T-helper 2 cell treated with Interferon-gamma antibody and Interleukin-4, amounts not matched to agents 100 ng/mL and 5 ng/mL, for 36 hours (primary cell): ENCODE measurements around the gene DIDO1. TPM values are rescaled to one million over a fixed set of nuclear protein-coding genes. Genes with fewer than 3 reads are reported as not detected.

Experiments
- intact Hi-C: fragments of 100-400 bp; cut with micrococcal nuclease; formaldehyde crosslinking; loops from one replicate; pipeline ENCODE4 v1.15.1; 2023
- total RNA-seq: library from RNA; stranded (reverse); gene quantifications from 2 replicates; pipeline ENCODE4 v1.2.3, GENCODE V29; 2022

DIDO1 gene
- total RNA-seq, 1 donor from 2014 or later, result 72.8 TPM

DNA sequence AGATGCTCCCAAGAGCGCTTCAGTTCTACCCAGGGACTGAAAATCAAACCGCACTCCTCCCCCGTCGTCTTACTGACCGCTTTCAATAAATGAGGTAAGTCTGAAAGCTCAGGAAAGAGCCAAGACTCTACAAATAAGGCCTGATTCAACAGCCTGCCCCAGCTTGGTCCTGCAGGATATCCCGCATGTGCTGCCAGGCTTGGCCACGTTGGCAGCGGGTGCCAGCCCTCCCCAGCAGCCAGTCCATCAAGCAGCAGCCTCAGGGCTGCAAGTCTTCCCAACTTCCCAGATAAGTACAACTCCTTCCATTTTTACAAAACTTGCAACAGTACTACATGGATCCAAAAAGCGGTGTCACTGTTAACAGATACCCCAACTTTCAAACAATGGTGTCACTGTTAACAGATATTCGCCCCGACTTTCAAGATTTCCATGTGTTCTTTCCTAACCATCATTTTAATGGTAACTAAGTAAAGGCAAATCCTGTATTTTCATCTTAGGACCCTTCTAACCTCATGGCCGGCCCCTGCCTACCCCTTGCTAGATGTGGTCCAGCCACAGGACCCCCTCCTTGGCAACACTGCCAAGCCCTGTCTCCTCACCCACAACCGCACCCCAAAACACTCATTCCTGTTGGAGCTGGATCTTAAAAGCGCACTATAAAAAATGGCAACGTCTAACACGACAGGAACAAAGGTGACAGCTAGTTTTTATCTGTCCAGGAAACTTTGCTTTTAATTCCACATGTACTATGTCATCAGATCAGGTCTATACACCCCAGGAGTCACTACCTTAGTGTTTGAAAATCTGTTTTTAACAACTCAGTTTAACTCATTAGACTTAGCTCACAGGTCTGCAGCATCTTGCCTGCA lies 28.0 kb downstream of the DIDO1 start:
- intact Hi-C loops, result no loop called here

DNA sequence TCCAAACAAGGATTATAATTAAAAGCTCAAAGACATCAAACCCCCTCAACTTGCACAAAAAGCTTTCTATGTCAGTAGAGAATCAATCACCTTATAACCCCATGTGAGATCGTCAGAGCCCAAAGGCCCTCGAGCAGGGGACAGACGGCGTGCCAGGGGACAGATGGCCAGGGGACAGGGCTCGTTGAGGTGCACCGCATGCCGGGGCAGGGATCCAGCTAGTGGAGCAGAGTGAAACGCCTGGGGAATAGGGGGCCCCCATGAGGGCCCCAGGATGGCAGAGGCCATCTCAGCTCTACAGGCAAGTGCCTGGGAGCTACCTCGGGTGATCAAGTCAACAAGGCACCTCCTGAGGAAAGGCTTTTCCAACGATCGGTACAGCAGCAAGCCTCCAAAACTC lies 28.6 kb downstream of the DIDO1 start:
- intact Hi-C loops, result no loop called here

DNA sequence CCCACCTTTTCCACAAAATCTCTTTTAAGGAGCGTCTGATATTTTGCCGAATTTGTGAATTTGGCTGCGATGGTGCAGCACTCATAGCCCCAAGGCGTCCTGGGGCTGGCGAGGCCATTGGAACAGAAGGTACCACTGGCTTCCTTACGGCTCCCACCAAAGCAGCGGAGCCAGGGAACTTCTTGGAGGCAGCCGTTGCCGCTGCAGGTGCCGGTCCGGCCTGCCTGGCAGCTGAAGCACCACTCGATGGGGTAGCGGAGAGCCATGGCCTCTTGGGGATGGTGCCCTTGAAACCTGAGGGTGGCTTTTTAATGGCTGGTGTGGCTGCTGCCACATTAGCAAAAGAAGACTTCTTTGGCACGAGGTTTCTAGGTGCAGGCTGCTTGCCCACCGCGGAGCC lies 29.8 kb downstream of the DIDO1 start:
- intact Hi-C loops, result no loop called here

DNA sequence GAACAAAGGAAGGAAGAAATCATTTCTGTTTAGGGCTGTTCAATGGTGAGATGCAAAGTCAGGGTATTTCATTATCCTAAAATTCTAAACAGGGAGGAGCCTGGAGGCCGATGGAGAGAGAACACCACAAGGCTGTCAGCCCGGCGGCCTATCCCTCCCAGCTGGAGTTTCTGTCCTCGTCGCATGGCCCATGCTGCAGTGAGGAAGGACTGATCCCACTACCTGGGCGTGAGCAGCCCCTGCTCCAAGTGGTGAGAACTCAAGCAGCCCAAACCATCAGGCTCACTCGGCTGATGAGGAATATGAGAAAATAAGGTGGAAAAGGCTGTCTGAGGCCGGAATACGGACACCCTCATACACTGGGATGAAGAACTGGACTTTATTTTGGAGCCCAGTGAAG lies 30.8 kb downstream of the DIDO1 start:
- intact Hi-C loops, result no loop called here

DNA sequence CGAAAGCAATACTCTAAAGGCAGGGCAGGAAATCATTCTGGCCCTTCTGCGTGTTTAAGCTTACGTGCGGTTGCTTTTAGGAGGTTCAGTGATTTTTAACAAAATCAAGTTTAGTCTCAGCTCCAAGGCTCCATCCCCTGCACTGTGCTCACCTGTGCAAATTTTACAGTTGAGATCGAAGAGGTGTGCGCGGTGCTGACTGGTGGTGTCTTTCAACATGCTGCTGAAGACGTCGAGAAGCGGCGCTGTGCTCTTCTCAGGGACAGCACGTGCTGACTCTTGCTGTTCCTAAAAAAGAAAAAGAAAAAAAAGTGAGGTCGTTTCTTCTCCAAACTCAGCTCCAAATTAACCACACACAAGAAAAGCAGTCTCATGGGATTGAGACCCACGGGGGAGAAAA lies 32.0 kb downstream of the DIDO1 start:
- intact Hi-C loops, result no loop called here

DNA sequence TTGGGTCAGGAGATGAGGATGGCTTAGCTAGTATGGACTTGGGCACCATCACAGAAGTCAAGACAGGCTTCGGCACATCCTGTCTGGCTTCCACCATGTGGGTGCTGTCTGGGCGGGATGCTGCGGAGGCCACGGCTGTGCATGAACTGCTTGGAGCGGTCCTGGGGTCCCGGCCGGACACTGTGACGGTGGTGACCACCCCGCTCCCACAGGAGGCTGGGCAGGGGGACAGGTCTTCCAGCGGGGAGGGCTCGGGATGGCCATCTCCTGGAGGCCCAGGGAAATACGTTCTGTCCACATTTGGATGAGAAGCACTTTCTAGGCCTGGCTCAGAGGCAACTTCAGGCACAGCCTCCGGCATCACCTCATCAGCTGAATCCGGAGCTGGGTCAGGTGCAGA lies 32.6 kb downstream of the DIDO1 start:
- intact Hi-C loops, result no loop called here

DNA sequence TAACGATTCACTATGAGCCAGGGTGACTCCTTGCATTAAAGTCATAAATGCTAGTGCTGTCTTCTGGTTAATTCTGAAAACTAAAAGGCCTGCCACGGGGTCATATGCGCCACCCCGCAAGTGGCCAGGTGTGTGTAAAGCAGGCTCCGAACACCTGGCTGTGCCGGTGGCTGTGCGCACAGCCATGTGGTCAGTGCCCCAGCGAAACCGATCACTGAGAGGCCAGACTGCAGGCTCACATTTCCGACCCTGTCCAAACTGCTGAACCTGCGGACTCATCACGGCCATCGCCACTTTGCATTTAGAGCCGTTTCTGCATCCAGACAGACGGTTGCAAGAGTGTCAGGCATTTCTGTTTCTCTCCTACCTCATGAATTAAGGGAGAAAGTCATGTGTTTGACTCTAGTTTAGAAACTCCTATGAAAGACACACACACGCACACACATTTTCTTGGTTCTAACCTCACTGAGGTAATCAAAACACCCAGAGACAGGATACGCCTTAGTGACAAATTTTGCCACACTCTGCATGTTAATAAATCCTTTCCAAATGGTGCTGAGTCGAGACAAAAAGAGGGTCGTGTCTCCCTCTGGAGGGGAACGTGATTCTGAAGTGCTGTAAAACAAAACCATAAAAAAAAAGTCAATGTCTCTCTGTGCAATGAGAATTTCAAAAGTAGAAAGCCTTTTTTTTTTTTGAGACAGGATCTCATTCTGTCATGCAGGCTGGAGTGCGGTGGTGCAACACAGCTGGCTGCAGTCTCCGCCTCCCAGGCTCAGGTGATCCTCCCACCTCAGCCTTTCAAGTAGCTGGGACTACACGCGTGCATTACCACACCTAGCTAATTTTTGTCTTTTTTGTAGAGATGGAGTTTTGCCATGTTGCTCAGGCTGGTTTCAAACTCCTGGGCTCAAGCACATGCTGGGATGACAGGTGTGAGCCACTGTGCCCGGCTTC lies 33.7 kb downstream of the DIDO1 start:
- intact Hi-C loops, result no loop called here

DNA sequence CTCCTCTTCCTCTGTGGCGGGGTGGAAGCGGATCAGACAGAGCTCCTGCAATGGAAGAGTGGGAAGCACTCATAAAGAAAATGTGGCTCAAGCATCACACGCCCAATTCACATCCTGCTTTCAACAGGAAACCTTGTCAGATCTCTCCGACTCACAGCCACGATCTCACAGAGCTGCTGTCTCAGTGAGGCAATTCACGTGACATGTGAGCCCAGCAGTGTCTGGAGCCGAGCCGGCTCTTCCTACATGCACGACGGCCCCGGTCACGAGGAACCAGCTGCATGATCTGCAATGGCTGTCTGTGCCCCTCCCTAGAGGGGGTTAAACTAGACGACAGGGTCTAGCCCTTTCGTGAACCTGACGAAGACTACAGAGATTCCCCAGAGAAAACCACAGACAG lies 35.2 kb downstream of the DIDO1 start:
- intact Hi-C loops, result no loop called here

DNA sequence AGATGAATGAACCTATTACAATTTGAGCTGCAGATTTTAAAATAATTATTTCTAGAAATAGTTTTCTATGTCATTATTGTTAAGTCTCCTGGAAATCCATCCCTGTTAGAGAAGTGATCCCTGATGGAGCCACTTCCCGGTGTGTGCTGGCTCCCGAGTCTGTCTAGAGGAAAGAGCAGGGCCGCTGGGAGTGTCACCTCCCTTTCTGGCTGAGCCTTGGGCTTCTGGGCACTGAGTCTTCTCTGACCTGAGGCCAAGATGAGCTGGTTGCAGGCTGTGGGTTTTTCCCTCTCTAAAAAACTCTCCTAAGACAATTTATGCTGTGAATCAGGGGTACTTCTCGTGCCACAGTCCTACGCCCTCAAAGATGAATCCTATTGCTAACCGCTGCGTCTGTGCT lies 35.9 kb downstream of the DIDO1 start:
- intact Hi-C loops, result no loop called here

DNA sequence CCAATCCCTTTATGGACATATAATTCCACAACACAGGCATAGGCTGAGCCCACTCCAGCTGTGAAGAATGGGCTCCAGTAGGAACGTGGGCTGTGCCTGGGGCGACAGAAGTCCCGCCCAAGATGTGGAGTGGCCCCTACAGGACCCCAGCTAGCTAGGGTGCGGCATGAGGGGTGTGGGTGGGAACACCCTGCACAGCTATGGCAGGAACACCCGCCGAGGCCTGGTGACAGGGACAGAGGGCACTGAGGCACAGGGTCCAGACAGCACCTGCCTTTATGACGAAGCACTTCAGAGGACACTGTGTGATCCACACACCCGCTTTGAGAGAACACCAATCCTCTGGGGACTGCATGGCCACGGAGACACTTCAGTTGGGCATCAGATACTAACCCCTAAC lies 36.4 kb downstream of the DIDO1 start:
- intact Hi-C loops, result no loop called here

DNA sequence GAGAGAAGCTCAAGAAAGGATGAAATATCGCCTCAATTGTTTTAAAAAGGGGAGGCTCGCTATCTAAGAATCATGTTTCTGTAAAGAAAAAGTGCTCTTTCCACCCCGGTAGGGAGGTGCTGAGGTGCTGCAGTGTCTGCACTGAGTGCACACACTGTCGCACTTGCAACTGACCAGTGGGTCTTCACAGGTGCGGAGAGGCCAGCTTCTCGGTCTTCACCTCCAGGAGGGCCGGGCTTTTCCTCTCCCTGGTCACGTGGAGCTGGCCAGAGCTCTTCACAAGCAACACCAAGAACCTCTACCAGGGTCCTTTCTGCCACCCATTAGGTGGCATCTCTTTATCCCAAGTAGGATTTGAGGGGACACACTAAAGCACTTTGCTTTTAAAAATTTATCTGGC lies 36.9 kb downstream of the DIDO1 start:
- intact Hi-C loops, result no loop called here

DNA sequence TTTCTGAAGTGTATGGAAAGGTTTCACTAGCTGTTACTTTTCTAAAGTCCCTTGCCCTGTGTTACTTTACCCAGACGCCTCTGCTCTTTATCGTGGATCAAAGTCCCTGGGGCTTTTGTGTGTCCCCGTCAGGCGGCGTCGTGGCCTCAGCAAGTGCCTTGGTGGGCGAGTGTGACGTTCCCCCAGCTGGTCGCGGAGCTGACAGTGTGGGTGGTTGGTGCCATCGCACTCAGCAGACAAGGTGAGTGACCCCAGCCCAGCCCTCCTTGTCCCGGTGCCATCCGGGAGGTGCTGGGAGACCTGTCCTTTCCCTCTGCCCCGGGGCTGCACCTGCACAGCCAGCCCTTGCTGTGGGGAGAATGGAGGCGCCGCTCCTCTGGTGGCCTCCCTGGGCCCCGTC lies 37.4 kb downstream of the DIDO1 start:
- intact Hi-C loops, result no loop called here

DNA sequence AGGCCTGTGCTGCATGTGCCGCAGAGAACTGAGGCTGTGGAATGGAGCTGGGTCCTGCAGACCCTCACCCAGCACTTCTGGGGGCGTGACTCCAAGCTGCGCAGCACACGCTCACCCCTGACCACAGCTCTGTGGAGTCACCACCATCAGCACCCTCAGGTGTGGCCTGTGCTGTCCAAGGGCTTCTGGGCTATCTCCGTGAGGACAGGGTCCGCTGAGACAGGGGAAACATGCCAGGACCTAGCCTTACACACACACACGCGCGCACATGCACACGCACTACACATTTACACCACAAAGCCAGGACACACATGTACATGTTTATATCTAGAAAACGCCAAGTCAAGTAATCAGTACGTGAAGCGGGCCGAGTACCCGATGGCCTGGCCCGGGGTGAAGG lies 37.9 kb downstream of the DIDO1 start:
- intact Hi-C loops, result no loop called here

DNA sequence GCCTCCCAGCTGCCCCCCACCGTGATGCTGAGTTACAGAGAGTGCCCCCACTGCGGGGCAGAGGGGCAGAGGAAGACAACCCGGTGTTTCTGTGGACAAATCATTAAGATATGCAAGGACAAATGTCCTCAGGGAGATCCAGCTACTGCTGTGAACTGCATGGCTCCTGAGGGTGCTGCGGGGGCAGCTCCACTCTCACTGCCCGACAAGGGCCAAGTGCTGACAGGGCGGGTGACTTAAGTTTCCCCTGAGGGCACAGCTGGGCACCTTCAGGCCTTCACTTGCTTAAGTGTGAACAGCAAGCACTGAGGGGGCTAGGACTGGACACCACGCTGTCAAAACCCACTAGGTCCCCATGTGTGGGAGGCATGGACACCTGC lies 38.5 kb downstream of the DIDO1 start:
- intact Hi-C loops, result no loop called here

DNA sequence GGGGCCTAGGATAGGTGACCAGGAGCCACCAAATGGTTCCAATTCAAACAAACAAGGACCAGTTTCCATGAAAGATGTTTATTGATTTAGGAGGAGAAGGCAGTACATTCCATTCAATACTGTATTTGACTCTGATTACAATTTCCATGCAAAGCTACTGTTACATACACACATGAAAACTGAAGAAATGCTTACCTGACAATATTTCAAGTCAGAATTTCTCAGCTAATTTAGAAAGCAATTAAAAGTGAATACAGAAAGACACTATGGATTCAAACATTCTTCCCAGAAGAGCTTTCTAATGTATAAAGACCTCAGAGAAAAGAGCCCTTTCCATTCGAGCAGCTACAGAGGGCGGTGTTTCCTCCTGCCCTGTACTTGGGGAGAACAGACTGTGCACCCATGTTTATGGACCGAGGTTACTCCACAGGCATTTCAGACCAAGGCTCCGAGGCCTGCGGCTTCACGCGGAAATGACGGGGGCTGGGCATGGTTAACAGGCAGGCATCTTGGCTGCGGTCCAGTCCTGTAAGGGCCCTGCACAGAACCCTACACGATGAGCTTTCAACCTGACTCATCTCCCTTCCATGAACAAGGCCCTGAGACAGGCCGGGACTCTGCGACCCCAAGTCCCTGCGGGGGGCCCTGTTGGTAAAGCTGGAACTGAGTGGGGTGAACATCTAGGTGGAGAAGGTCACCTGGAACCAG lies 39.0 kb downstream of the DIDO1 start:
- intact Hi-C loops, result no loop called here

DNA sequence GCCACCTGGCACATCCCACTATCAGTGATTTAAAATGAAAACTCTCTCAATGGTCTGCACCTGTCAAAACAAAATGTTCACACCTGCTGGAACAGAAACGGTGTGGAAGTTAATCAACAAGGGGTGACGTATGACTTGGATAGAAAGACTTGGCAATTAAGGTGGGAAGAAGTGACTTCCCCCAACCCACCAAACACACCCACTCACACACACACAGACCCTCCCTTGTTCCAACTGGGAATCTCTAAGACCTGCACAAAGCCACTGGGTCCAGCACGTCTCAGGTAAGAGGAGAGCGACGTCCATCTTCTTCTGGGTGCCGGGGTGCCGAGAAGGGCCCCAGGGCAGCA lies 39.6 kb downstream of the DIDO1 start:
- intact Hi-C loops, result no loop called here

DNA sequence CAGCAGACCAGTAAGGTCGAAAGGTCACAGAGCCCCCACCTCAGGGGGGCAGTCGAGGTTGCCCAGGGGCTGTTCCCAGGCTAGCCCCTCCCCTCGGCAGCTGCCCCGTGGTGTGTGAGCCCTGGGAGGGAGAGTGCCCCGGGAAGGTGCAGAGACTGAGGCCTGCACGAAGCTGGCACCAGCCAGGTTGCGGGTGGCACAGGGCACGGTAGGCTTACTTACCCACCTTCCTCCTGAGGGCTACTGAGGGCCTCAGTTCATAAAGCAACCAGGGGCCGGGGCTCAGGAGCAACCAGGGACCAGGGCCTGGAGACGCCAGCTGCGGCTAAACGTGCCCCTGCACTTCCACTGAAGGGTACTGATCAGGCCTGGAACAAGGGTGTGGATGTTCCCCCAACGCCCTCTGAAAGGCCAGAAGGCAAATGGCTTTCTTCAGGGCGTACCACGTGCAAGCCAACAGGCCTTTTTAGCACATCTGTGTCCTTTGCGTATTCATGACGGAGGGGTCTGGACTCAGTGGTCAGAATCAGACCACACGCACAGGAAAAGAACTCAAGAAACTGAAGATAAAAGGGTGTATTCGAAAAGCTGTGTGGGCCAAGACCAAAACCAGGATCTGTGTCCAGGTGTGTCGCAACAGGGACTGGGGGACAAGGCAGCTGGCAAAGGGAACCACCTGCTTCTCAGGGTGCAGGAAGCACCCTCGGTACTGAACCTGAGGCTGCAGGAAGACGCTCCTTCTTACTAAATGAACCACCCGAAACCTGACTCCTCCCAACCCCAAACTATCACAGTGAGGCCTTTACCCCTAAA lies 40.2 kb downstream of the DIDO1 start:
- intact Hi-C loops, result no loop called here

DNA sequence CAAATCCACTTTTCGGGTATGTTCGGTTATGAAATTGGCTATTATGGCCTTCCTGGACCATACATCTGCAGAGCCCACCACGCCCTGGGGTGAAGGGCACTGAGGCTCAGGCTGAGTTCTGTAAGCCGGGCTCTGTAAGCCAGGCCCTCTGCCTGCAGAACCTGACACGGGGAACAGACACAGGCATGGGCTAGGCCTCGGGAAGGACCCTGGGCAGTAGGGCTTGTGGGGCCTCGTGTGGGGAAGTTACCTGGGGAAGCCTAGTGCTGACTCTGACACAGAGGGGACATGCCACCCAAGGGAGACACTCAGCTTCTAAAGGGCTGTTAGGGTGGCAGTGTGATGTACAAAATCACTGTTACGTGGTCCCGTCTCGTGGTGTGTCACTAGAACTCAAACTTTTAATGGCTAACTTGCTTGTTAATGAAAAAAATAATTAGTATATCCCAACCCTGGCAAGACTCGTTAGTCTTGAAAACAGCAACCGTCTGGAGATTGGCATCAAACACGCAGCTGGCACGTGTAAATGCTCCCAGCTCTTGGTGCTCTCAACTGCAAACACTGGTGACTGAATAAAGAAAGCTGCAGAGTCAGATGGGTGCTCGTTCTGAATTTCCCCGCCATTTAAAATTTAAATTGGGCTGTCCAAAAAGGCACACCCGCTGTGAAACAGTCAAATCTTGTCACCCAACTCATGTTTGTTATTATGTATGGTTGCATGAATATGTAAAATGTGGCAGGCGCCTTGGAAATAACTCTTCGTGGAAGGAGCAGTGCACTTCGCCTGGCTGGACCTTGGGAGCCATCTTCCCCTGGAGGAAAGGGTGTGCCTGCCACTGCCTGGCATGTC lies 41.0 kb downstream of the DIDO1 start:
- intact Hi-C loops, result no loop called here

DNA sequence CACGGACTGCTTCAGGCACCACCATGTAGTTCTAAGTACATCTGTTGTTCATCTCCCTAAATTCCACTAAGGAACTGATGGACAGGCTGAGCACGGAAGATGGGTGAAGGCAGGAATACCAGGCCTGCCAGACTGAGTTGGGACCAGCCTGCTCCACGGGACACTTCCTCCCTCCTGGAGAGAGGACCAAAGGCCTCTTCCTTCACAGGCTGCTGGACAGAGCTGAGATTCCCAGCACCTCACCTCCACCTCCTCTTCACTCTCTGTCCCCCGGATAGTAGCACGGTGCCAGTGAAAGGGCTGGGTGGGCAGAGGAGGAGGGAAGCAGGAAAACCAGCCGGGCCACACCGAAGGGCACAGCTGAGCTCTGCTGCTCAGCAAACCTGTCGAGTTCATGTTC lies 41.7 kb downstream of the DIDO1 start:
- intact Hi-C loops, result no loop called here

DNA sequence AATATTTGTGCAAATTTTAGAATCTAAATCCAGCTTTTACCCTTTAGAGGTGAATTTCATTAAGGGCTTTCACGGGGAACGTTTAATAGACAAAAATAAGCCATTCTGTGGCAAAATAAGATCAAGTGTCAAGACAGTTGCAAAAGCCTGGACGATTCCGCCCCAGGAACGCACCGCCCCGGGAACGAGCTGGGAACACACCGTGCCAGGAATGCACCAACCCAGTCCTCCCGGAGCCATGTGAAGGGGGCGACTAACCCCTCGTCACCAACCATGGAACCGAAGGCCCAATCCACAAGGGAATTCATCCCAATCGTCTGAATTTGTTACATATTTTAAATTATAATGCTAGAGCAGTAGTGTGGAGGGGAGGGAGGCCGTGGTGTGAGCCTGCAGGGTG lies 43.9 kb downstream of the DIDO1 start:
- intact Hi-C loops, result no loop called here
